GM19438 (cell line): ENCODE measurements around the gene PTPRR.

Experiments used
- ATAC-seq: cut with Tn5 transposase; IDR thresholded peaks from one replicate; pipeline ENCODE4 v1.9.1; 2021; ENCODE audit warnings: low read depth; ENCODE audit not compliant: unreplicated experiment

The PTPRR gene

GRCh38 chr12:70920251-70920851 is at the start of gene PTPRR:
TSS of gene PTPRR (minus strand) at chr12:70920738. CDS start at chr12:70920390, 348 bp downstream.
- ATAC-seq = no peak

- no peak for ATAC-seq
These were observed 46.7 kb upstream of the PTPRR start for GRCh38 chr12:70966996-70967790.

GRCh38 chr12:70966046-70966445 is 45.5 kb upstream of the PTPRR start:
- no peak for ATAC-seq

GRCh38 chr12:70964867-70965510 is 44.5 kb upstream of the PTPRR start:
- ATAC-seq = no peak

GRCh38 chr12:70963081-70963660 is 42.6 kb upstream of the PTPRR start:
- ATAC-seq = no peak

- no peak for ATAC-seq
These were observed 41.8 kb upstream of the PTPRR start for GRCh38 chr12:70962226-70962794.

- ATAC-seq = no peak
These were observed 39.9 kb upstream of the PTPRR start for GRCh38 chr12:70960484-70960883.

GRCh38 chr12:70955415-70955814 is 34.9 kb upstream of the PTPRR start:
- ATAC-seq = no peak

GRCh38 chr12:70950451-70950850 is 29.9 kb upstream of the PTPRR start:
- ATAC-seq = no peak

GRCh38 chr12:70948976-70949336 is 28.4 kb upstream of the PTPRR start:
- no peak for ATAC-seq

- no peak for ATAC-seq
These were observed 27.9 kb upstream of the PTPRR start for GRCh38 chr12:70948236-70948975.

- no peak for ATAC-seq
These were observed 15.8 kb upstream of the PTPRR start for GRCh38 chr12:70936203-70936813.

- ATAC-seq = no peak
These were observed 12.6 kb upstream of the PTPRR start for GRCh38 chr12:70933133-70933532.

GRCh38 chr12:70929029-70929428 is 8.5 kb upstream of the PTPRR start:
- no peak for ATAC-seq

- ATAC-seq = no peak
These were observed 7.5 kb upstream of the PTPRR start for GRCh38 chr12:70928071-70928470.

GRCh38 chr12:70927356-70927755 is 6.8 kb upstream of the PTPRR start:
- ATAC-seq = no peak

GRCh38 chr12:70925539-70925938 is 5.0 kb upstream of the PTPRR start:
- ATAC-seq = no peak

- ATAC-seq = no peak
These were observed 353 bp upstream of the PTPRR start for GRCh38 chr12:70920891-70921290.

- no peak for ATAC-seq
These were observed 922 bp downstream of the PTPRR start for GRCh38 chr12:70919597-70920035.

GRCh38 chr12:70919176-70919575 is 1.4 kb downstream of the PTPRR start:
- no peak for ATAC-seq
